ENCODE data around the gene ELFN1.

The ELFN1 gene

DNA sequence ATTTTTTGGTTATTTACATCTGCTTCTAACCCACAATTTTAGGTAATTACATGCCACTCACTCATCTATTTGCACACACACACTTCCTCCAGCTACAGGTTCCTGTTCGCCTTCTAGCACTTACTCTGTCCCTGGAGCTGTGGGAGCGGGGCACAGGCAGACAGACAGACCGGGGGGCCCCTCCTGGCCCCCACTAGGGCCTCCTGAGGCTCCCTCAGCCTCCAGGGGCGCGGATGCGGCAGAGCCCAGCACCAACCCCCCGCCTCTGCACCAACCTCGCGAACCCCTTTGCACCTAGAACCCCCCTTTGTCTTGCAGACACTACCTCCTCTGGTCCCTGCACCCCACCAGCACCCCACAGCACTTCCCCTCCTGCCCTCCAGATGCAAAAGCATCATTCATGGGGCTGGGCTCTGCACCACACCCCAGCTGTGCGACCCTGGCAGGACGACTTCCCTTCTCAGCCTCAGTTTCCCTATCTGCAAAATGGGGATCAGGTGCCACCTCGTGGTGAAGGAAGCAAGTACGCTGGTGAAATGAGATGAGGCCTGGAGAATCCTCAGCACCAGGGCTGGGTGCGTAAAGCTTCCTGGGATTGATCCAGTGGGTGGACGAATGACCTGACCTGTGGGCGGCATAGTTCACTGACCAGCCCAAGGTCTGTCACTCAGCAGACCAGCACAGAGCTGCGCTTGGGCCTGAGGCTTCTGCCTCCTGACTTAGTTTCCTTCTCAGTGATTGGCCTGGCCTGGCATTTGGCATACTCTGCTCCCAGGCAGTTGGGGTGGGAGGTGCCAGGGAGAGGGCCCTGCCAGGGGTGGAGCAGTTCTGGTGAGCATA lies 37.9 kb downstream of the ELFN1 start:
- TF ChIP-seq, protein P1, sequence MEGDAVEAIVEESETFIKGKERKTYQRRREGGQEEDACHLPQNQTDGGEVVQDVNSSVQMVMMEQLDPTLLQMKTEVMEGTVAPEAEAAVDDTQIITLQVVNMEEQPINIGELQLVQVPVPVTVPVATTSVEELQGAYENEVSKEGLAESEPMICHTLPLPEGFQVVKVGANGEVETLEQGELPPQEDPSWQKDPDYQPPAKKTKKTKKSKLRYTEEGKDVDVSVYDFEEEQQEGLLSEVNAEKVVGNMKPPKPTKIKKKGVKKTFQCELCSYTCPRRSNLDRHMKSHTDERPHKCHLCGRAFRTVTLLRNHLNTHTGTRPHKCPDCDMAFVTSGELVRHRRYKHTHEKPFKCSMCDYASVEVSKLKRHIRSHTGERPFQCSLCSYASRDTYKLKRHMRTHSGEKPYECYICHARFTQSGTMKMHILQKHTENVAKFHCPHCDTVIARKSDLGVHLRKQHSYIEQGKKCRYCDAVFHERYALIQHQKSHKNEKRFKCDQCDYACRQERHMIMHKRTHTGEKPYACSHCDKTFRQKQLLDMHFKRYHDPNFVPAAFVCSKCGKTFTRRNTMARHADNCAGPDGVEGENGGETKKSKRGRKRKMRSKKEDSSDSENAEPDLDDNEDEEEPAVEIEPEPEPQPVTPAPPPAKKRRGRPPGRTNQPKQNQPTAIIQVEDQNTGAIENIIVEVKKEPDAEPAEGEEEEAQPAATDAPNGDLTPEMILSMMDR (IDR thresholded peaks at IDR 0.05; ENCODE audit: borderline replicate concordance, control extremely low read depth, extremely low read depth, insufficient read depth, missing control alignments) = no peak
- in situ Hi-C loops (cut with MboI; ENCODE audit: low sequenced_read_pairs, unreplicated experiment) = no loop called here

DNA sequence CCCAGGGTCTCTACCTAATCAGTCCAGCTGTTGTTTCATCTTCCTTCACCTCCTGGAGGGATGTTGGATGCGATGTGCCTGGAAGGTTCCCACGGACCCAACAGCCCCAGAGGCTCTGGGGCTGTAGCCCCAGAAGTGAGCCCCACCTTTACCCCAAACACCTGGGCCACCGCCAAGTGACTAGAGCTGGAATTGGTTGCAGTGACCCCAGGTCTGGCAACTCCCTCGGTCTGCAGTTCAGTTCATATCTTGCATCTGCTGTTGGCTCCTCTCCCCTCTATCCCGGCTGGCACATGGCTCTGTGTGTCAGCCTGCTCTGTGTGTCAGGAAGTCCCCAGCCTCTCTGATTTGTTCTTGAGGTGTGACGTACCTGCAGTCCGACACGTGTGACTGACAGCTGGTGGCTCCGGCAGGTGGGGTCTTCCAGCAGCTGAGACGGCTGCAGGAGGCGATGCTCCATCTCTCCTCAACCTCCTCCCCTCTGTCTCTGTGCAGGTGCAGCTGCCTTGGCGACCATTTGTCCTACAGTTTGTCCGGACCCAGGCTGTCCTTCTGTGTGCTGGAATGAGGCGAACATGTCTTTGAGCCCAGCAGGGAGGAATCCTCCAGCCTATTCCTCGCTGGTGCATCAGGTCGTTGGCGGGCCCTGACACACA lies 38.6 kb downstream of the ELFN1 start:
- no peak for DNase-seq (ENCODE audit: low spot score)
- TF ChIP-seq, protein P1 (IDR thresholded peaks at IDR 0.05; ENCODE audit: borderline replicate concordance, control extremely low read depth, extremely low read depth, insufficient read depth, missing control alignments) = no peak
- in situ Hi-C loops (cut with MboI; ENCODE audit: low sequenced_read_pairs, unreplicated experiment) = no loop called here

More for the DNA sequence above, 37.9 kb downstream of the ELFN1 start:
- peak; percentile 32 for DNase-seq (ENCODE audit: low spot score)

GRCh38 chr7:1709281-1709680 lies 39.2 kb downstream of the ELFN1 start:
- in situ Hi-C loops (cut with MboI; ENCODE audit: low sequenced_read_pairs, unreplicated experiment) = no loop called here
- no peak for DNase-seq (ENCODE audit: low spot score)
- TF ChIP-seq, protein P1 (IDR thresholded peaks at IDR 0.05; ENCODE audit: borderline replicate concordance, control extremely low read depth, extremely low read depth, insufficient read depth, missing control alignments) = no peak

GRCh38 chr7:1709900-1710299 lies 39.8 kb downstream of the ELFN1 start:
- no peak for DNase-seq (ENCODE audit: low spot score)
- in situ Hi-C loops (cut with MboI; ENCODE audit: low sequenced_read_pairs, unreplicated experiment) = no loop called here
- TF ChIP-seq, protein P1 (IDR thresholded peaks at IDR 0.05; ENCODE audit: borderline replicate concordance, control extremely low read depth, extremely low read depth, insufficient read depth, missing control alignments) = no peak

GRCh38 chr7:1710936-1711335 lies 40.9 kb downstream of the ELFN1 start:
- DNase-seq (ENCODE audit: low spot score) = no peak
- TF ChIP-seq, protein P1 (IDR thresholded peaks at IDR 0.05; ENCODE audit: borderline replicate concordance, control extremely low read depth, extremely low read depth, insufficient read depth, missing control alignments) = no peak
- in situ Hi-C loops (cut with MboI; ENCODE audit: low sequenced_read_pairs, unreplicated experiment) = no loop called here

GRCh38 chr7:1712907-1713501 lies 42.9 kb downstream of the ELFN1 start:
- TF ChIP-seq, protein P1 (IDR thresholded peaks at IDR 0.05; ENCODE audit: borderline replicate concordance, control extremely low read depth, extremely low read depth, insufficient read depth, missing control alignments) = no peak
- no peak for DNase-seq (ENCODE audit: low spot score)
- in situ Hi-C loops (cut with MboI; ENCODE audit: low sequenced_read_pairs, unreplicated experiment) = no loop called here

Data from GM13976 (cell line).